ENCODE results near the gene WDR81. TPM values are rescaled to one million over a fixed set of nuclear protein-coding genes. Genes with fewer than 3 reads are reported as not detected.

The WDR81 gene
- total RNA-seq, 2 donors from 2014 or later, result 13.4 to 17.9 TPM

- Histone ChIP-seq H3K4me1 (ENCODE audit: control insufficient read depth, insufficient read depth, low read length) (peaks cover 21% of the 10 kb centered on the region), H3K9me3 (ENCODE audit: control insufficient read depth, low read length) (no peaks in the 10 kb centered on the region), H3K27me3 (ENCODE audit: control insufficient read depth, insufficient read depth, low read length, poor library complexity, severe bottlenecking) (no peaks in the 10 kb centered on the region), H3K4me3 (ENCODE audit: low read length) (no peak overlapping the region), H3K27ac (ENCODE audit: low read depth, low read length) (no peak overlapping the region), H3K9ac (ENCODE audit: extremely low read depth, low read length, poor library complexity, severe bottlenecking) (no peak overlapping the region), H3K36me3 (ENCODE audit: control insufficient read depth, insufficient read depth, low read length) (no peaks in the 10 kb centered on the region)
- H3K27me3 Mint-ChIP-seq (ENCODE audit: insufficient read depth), result peaks cover 2% of the 10 kb centered on the region
- no peak overlapping the region for H3K4me3 Mint-ChIP-seq
- H3K36me3 Mint-ChIP-seq (ENCODE audit: low read depth), result no peaks in the 10 kb centered on the region
- H3K9me3 Mint-ChIP-seq, result no peaks in the 10 kb centered on the region
- H3K27ac Mint-ChIP-seq, result no peak overlapping the region
- DNase-seq, result no peak
- H3K4me1 Mint-ChIP-seq, result peaks cover 23% of the 10 kb centered on the region
- no peak for TF ChIP-seq CTCF (conservative IDR thresholded peaks at IDR 0.05)
- 90% methylated on average over 4 of the region's 5 CpGs; no CpG with 5 or more reads in 1 of the 2 experiments for WGBS, 2 experiments (ENCODE audit: insufficient coverage in 1 of 2, insufficient read length in 1 of 2)
These were observed 35.0 kb downstream of the WDR81 start for GRCh38 chr17:1759529-1759928.

GRCh38 chr17:1762233-1762900 is 37.9 kb downstream of the WDR81 start:
- peaks cover 21% of the 10 kb centered on the region for H3K4me1 ChIP-seq (ENCODE audit: control insufficient read depth, insufficient read depth, low read length)
- peaks cover 2% of the 10 kb centered on the region for H3K27me3 Mint-ChIP-seq (ENCODE audit: insufficient read depth)
- H3K36me3 ChIP-seq (ENCODE audit: control insufficient read depth, insufficient read depth, low read length), result no peaks in the 10 kb centered on the region
- peaks cover under 1% of the 10 kb centered on the region for H3K36me3 Mint-ChIP-seq (ENCODE audit: low read depth)
- H3K4me3 Mint-ChIP-seq, result peak overlapping the region; percentile 45
- no peaks in the 10 kb centered on the region for H3K9me3 Mint-ChIP-seq
- peak overlapping the region; percentile 55 for H3K27ac Mint-ChIP-seq
- H3K4me3 ChIP-seq (ENCODE audit: low read length), result peak overlapping the region; percentile 66
- no peak for TF ChIP-seq CTCF (conservative IDR thresholded peaks at IDR 0.05)
- H3K27ac ChIP-seq (ENCODE audit: low read depth, low read length), result peak overlapping the region; percentile 60
- WGBS, 2 experiments (ENCODE audit: insufficient coverage in 1 of 2, insufficient read length in 1 of 2), result 67 to 71% methylated on average over 17 to 21 of the region's 21 CpGs
- H3K9ac ChIP-seq (ENCODE audit: extremely low read depth, low read length, poor library complexity, severe bottlenecking), result peak overlapping the region; percentile 41
- peak; percentile 77 for DNase-seq
- no peaks in the 10 kb centered on the region for H3K27me3 ChIP-seq (ENCODE audit: control insufficient read depth, insufficient read depth, low read length, poor library complexity, severe bottlenecking)
- H3K4me1 Mint-ChIP-seq, result peaks cover 19% of the 10 kb centered on the region
- H3K9me3 ChIP-seq (ENCODE audit: control insufficient read depth, low read length), result no peaks in the 10 kb centered on the region

- 54 to 74% methylated on average over 12 to 22 of the region's 22 CpGs for WGBS, 2 experiments (ENCODE audit: insufficient coverage in 1 of 2, insufficient read length in 1 of 2)
These were observed 38.7 kb downstream of the WDR81 start for GRCh38 chr17:1762901-1763898.

More at GRCh38 chr17:1762901-1763898, 38.7 kb downstream of the WDR81 start:
- Histone ChIP-seq H3K36me3 (ENCODE audit: control insufficient read depth, insufficient read depth, low read length) (no peaks in the 10 kb centered on the region), H3K9me3 (ENCODE audit: control insufficient read depth, low read length) (no peaks in the 10 kb centered on the region), H3K4me3 (ENCODE audit: low read length) (peak overlapping the region; percentile 66), H3K4me1 (ENCODE audit: control insufficient read depth, insufficient read depth, low read length) (peaks cover 21% of the 10 kb centered on the region), H3K9ac (ENCODE audit: extremely low read depth, low read length, poor library complexity, severe bottlenecking) (peak overlapping the region; percentile 41), H3K27me3 (ENCODE audit: control insufficient read depth, insufficient read depth, low read length, poor library complexity, severe bottlenecking) (no peaks in the 10 kb centered on the region), H3K27ac (ENCODE audit: low read depth, low read length) (peak overlapping the region; percentile 60)
- Mint-ChIP-seq H3K36me3 (ENCODE audit: low read depth) (peaks cover 6% of the 10 kb centered on the region), H3K4me1 (peaks cover 19% of the 10 kb centered on the region), H3K27me3 (ENCODE audit: insufficient read depth) (peaks cover 2% of the 10 kb centered on the region), H3K4me3 (peak overlapping the region; percentile 45), H3K27ac (peak overlapping the region; percentile 18), H3K9me3 (no peaks in the 10 kb centered on the region)
- peak; percentile 80 for DNase-seq
- TF ChIP-seq CTCF (conservative IDR thresholded peaks at IDR 0.05), result no peak
